Hematopoietic multipotent progenitor cell treated with erythropoietin and hydrocortisone succinate and interleukin-3 and kit ligand, for 17 days (in vitro differentiated cells): ENCODE data around the gene IKZF4.
"Not testable (repeated sequence)": the region's sequence is repeated elsewhere in the genome, so short reads cannot be mapped to it uniquely, and the experiment has no call there.

Experiments
- DNase-seq: peaks from one replicate; pipeline ENCODE4 v3.0.0-alpha.2; 2015; ENCODE audit warnings: low spot score

Gene IKZF4

GRCh38 chr12:56040151-56040550, 19.3 kb downstream of the IKZF4 start:
- no peak for DNase-seq

GRCh38 chr12:56040963-56041551, 20.2 kb downstream of the IKZF4 start:
- DNase-seq: no peak

GRCh38 chr12:56041552-56042429, 20.9 kb downstream of the IKZF4 start, which contains the start of gene RPS26:
Gene RPS26 (plus strand): TSS chr12:56041918. CDS start chr12:56042167, 249 bp downstream.
- DNase-seq: peak; percentile 94

GRCh38 chr12:56042430-56042813, 21.6 kb downstream of the IKZF4 start:
- DNase-seq: peak; percentile 13

GRCh38 chr12:56042843-56043242, 22.0 kb downstream of the IKZF4 start:
- no peak for DNase-seq

- no peak for DNase-seq
Observed at GRCh38 chr12:56046027-56046780, 25.4 kb downstream of the IKZF4 start.

- no peak for DNase-seq
Observed at GRCh38 chr12:56053407-56053893, 32.6 kb downstream of the IKZF4 start.

GRCh38 chr12:56059964-56060363, 39.1 kb downstream of the IKZF4 start:
- DNase-seq: not testable (repeated sequence)

- DNase-seq: no peak
Observed at GRCh38 chr12:56061982-56062381, 41.1 kb downstream of the IKZF4 start.

GRCh38 chr12:56062996-56063395, 42.2 kb downstream of the IKZF4 start:
- DNase-seq: no peak

- no peak for DNase-seq
Observed at GRCh38 chr12:56071648-56072047, 50.8 kb downstream of the IKZF4 start.

- DNase-seq: no peak
Observed at GRCh38 chr12:56074396-56074795, 53.6 kb downstream of the IKZF4 start.

GRCh38 chr12:56077966-56078365, 57.1 kb downstream of the IKZF4 start:
- not testable (repeated sequence) for DNase-seq

GRCh38 chr12:56078427-56078826, 57.6 kb downstream of the IKZF4 start:
- DNase-seq: no peak

GRCh38 chr12:56078931-56079722, 58.3 kb downstream of the IKZF4 start:
- peak; percentile 50 for DNase-seq

- peak; percentile 39 for DNase-seq
Observed at GRCh38 chr12:56079723-56080555, 59.1 kb downstream of the IKZF4 start, which contains the start of gene ERBB3. Gene ERBB3 (plus strand): TSS chr12:56080165. CDS start chr12:56080301, 136 bp downstream.

GRCh38 chr12:56080556-56081138, 59.8 kb downstream of the IKZF4 start:
- DNase-seq: no peak

- no peak for DNase-seq
Observed at GRCh38 chr12:56081393-56082347, 60.8 kb downstream of the IKZF4 start.

GRCh38 chr12:56082382-56082781, 61.5 kb downstream of the IKZF4 start:
- DNase-seq: no peak
